ENCODE measurements around the gene ANAPC16. TPM values are rescaled to one million over a fixed set of nuclear protein-coding genes. Genes with fewer than 3 reads are reported as not detected.
A peak's percentile ranks its signal among the peaks of the same experiment; 100 is the strongest.

The ANAPC16 gene
- total and polyA plus RNA-seq, 8 donors = 12.7 to 231 (median 103) TPM

DNA sequence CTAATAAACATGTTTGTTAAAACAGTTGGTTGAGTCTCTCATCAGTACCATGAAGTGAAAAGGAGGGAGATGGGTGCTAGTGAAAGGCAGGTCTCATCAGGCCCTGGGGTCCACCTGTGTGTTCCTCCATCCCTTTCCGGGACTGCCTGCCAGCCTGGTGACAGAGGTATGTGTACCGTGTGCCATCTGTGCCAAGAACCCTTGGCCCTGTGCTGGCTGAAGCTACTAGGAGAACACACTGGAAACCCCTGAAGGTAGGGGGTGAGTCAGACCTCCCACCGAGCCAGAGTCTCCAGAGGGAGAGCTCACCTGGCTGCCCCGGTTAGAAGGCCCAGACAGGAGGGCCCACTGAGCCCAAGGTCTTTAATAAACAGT, 60.2 kb downstream of the ANAPC16 start:
- DNase-seq = peak; percentile 56 to 81

DNA sequence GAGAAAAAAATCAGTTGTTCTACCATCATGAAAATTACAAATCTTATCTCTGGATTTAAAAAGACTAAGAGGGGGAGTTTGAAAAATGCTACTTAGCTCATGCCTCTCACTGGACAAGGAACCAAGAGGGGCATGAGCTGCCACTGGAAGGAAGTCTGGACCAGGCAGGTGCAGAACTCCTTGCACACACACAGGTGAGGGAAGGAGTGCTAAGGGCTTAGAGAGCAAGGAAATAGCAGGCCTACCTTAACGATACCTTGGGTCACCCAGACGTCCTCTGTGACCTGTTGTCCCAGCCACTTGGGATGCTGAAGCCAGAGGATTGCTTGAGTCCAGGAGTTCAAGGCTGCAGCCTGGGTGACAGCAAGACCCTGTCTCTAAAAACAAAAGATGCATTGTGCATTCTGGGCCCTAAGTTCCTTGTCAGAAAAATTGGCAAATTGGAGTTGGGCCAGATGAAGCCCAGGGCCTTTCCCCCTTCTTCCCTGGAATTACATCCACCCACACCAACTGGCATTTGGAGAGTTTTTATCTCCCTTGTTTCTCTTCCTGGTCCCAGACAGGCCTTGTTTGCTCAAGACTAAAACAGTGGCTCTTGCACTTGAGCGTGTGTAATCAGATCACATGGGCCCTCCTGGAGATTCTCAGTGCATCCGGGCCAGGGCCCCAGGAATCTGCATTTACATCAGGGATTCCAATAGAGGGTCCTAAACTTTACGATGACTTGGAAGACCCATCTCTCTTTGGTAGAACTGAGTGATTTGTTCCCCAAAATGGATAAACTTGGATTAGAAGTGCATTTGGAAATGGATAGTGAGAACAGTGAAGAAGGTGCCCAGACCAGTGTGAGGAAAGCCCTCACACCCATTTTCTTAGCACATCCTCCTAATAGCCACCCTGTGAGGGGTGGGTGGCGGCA, 60.9 kb downstream of the ANAPC16 start:
- peaks cover 26 to 47% (median 37%) of the 10 kb centered on the region in 4 donors for H3K4me1 ChIP-seq
- H3K36me3 ChIP-seq = peaks cover 15 to 26% (median 20%) of the 10 kb centered on the region in 4 donors
- peak in 1 of 2 donors; percentile 47 for DNase-seq
- no peaks in the 10 kb centered on the region for H3K9me3 ChIP-seq
- intact Hi-C loops (cut with DNase I; ENCODE audit: low total_unique reads) = no loop called here
- TF ChIP-seq POLR2AphosphoS5 (IDR thresholded peaks at IDR 0.05) (peak in 2 of 3 donors; percentile 41 to 66), EP300 (IDR thresholded peaks at IDR 0.05) (no peak)
- no peaks in the 10 kb centered on the region for H3K27me3 ChIP-seq
- H3K4me3 ChIP-seq = peak overlapping the region; percentile 69 to 96 (median 80)
- 38 to 55% (median 48%) methylated on average over 6 of the region's 6 CpGs for WGBS, 5 donors
- H3K27ac ChIP-seq = peak overlapping the region; percentile 79 to 96 (median 92)

More for the DNA sequence above, 60.2 kb downstream of the ANAPC16 start:
- Histone ChIP-seq H3K36me3 (peaks cover 15 to 26% (median 20%) of the 10 kb centered on the region in 4 donors), H3K27ac (peak overlapping the region; percentile 79 to 96 (median 92)), H3K4me3 (peak overlapping the region; percentile 69 to 96 (median 80)), H3K9me3 (no peaks in the 10 kb centered on the region), H3K27me3 (no peaks in the 10 kb centered on the region), H3K4me1 (peaks cover 26 to 47% (median 37%) of the 10 kb centered on the region in 4 donors)
- intact Hi-C loops (cut with DNase I; ENCODE audit: low total_unique reads) = no loop called here
- WGBS, 5 donors = 23 to 42% (median 30%) methylated on average over 4 of the region's 4 CpGs
- TF ChIP-seq, protein P1, sequence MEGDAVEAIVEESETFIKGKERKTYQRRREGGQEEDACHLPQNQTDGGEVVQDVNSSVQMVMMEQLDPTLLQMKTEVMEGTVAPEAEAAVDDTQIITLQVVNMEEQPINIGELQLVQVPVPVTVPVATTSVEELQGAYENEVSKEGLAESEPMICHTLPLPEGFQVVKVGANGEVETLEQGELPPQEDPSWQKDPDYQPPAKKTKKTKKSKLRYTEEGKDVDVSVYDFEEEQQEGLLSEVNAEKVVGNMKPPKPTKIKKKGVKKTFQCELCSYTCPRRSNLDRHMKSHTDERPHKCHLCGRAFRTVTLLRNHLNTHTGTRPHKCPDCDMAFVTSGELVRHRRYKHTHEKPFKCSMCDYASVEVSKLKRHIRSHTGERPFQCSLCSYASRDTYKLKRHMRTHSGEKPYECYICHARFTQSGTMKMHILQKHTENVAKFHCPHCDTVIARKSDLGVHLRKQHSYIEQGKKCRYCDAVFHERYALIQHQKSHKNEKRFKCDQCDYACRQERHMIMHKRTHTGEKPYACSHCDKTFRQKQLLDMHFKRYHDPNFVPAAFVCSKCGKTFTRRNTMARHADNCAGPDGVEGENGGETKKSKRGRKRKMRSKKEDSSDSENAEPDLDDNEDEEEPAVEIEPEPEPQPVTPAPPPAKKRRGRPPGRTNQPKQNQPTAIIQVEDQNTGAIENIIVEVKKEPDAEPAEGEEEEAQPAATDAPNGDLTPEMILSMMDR (IDR thresholded peaks at IDR 0.05) = no peak
- TF ChIP-seq POLR2A (IDR thresholded peaks at IDR 0.05) = no peak
- peak in 2 of 3 donors; percentile 51 to 71 for TF ChIP-seq POLR2AphosphoS5 (IDR thresholded peaks at IDR 0.05)

DNA sequence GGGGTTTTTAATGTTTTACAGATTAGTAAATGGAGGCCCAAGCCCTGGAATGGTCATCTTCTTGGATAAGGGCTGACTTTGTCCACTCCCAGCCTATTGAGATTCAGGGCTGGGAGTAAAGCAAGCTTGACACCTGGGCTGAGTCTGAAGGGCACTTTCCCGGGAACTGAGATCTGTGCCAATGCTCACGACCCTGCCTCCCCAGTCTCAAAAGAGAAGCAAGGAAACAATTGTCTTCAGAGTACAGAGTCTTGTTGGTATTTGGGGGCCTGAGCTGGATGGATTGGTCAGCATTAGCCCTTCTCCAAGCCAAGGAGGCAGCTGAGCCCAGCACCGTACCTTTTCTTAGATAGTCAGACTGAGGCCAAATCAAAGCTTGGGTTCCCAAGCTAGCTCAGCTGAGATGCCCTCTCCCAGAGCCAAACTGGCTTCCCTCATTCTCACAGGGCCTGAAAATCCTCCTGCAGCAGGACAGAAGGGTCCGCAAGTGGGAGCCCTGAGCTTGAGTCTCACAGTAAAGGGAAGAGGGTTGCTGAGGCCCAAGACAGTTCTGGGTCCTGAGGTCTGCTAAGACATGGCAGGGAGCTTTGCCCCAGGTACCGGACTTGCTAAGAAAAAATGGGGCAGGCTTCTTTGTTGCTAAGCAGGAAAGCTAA, 61.7 kb downstream of the ANAPC16 start:
- Histone ChIP-seq H3K27ac (peak overlapping the region; percentile 28 to 96 (median 92)), H3K4me1 (peaks cover 22 to 42% (median 31%) of the 10 kb centered on the region in 4 donors), H3K9me3 (no peaks in the 10 kb centered on the region), H3K36me3 (peaks cover 15 to 26% (median 20%) of the 10 kb centered on the region in 4 donors), H3K4me3 (no peak overlapping the region), H3K27me3 (no peaks in the 10 kb centered on the region)
- intact Hi-C loops (cut with DNase I; ENCODE audit: low total_unique reads) = no loop called here
- TF ChIP-seq POLR2A (IDR thresholded peaks at IDR 0.05) (no peak), POLR2AphosphoS5 (IDR thresholded peaks at IDR 0.05) (no peak), EP300 (IDR thresholded peaks at IDR 0.05) (no peak)
- TF ChIP-seq, protein P1 (IDR thresholded peaks at IDR 0.05) = no peak
- WGBS, 5 donors = 77 to 81% (median 77%) methylated on average over 4 to 5 of the region's 5 CpGs
- no peak for DNase-seq

DNA sequence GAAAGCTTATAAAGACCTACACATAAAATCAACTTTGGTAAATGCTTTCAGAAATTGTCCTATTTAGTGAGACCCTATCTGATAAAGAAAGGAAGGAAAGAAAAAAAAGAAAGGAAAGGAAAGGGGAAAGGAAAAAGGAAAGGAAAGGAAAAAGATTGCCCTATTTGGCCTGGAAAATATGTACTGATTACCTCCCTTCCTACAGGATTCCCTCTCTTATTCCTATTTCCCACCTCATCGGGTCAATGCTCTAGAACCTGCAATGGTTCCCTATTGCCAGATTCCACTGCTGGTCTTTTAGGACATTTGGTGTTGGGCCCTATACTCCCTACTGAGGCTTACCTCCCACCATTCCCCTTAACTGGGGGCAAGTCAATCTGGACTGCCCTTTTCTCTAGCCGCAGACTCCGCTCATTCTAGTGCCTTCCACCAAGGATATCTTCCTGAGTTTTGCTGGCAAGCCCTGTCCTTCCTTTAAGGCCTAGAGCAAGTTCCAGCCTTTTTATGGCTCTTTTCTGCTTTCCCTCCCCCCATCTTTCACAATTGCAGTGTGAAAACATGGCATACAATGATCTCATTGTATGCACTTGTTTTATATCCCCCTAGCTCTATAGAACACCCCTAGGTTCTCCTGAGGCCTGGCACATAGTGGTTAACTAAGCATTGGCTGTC, 62.3 kb downstream of the ANAPC16 start:
- H3K36me3 ChIP-seq = peaks cover 15 to 26% (median 20%) of the 10 kb centered on the region in 4 donors
- peak overlapping the region in 4 of 5 donors; percentile 92 to 96 (median 94) for H3K27ac ChIP-seq
- WGBS, 5 donors = 90 to 95% (median 94%) methylated on average over 3 of the region's 3 CpGs
- no peaks in the 10 kb centered on the region for H3K9me3 ChIP-seq
- H3K4me3 ChIP-seq = no peak overlapping the region
- no peaks in the 10 kb centered on the region for H3K27me3 ChIP-seq
- peaks cover 19 to 36% (median 27%) of the 10 kb centered on the region in 4 donors for H3K4me1 ChIP-seq
- no peak for TF ChIP-seq POLR2AphosphoS5 (IDR thresholded peaks at IDR 0.05)
- intact Hi-C loops (cut with DNase I; ENCODE audit: low total_unique reads) = no loop called here
- DNase-seq = no peak
